RWPE2 (cell line): Measurements from ENCODE around the gene GNG11.
A peak's percentile ranks its signal among the peaks of the same experiment; 100 is the strongest.

Experiments used
- ATAC-seq: fragments of 200-7000 bp; cut with Tn5 transposase; 3 replicates; pipeline ENCODE4 v1.9.1; 2021; ENCODE audit warnings: low read depth
- DNase-seq: peaks from one replicate; pipeline ENCODE4 v3.0.0-alpha.2; 2020; ENCODE audit warnings: low spot score
- H3K27ac ChIP-seq: fragments of 450-650 bp; 2 replicates; pipeline ENCODE4 v1.5.1; 2017; ENCODE audit warnings: mild to moderate bottlenecking; ENCODE audit not compliant: poor library complexity, severe bottlenecking
- H3K27me3 ChIP-seq: fragments of 250-450 bp; sonication (Bioruptor Pico); 2 replicates; pipeline ENCODE4 v1.5.1; 2021; ENCODE audit warnings: mild to moderate bottlenecking, moderate library complexity; ENCODE audit not compliant: insufficient read depth, poor library complexity, severe bottlenecking
- H3K36me3 ChIP-seq: fragments of 250-450 bp; sonication (Bioruptor Pico); 2 replicates; pipeline ENCODE4 v1.5.1; 2020; ENCODE audit warnings: low read depth, mild to moderate bottlenecking, moderate library complexity
- H3K4me1 ChIP-seq: fragments of 250-450 bp; sonication (Bioruptor Pico); 2 replicates; pipeline ENCODE4 v1.5.1; 2021; ENCODE audit warnings: mild to moderate bottlenecking, moderate library complexity; ENCODE audit not compliant: insufficient read depth, poor library complexity, severe bottlenecking
- H3K4me3 ChIP-seq: fragments of 250-450 bp; sonication (Bioruptor Pico); 2 replicates; pipeline ENCODE4 v1.5.1; 2021; ENCODE audit warnings: mild to moderate bottlenecking, moderate library complexity; ENCODE audit not compliant: severe bottlenecking
- H3K9me3 ChIP-seq: fragments of 250-450 bp; sonication (Bioruptor Pico); 2 replicates; pipeline ENCODE4 v1.5.1; 2021; ENCODE audit warnings: mild to moderate bottlenecking, moderate library complexity; ENCODE audit not compliant: severe bottlenecking
- CTCF ChIP-seq: fragments of 450-650 bp; IDR thresholded peaks from one replicate; pipeline ENCODE4 v1.5.1; 2017; ENCODE audit warnings: mild to moderate bottlenecking, moderate library complexity; ENCODE audit not compliant: poor library complexity, severe bottlenecking

GNG11 gene

GRCh38 chr7:93957767-93958166 is 36.2 kb downstream of the GNG11 start:
- no peak for TF ChIP-seq CTCF
- ATAC-seq, result no peak
- no peak for DNase-seq

GRCh38 chr7:93958216-93958615 is 36.7 kb downstream of the GNG11 start:
- no peak overlapping the region for H3K27ac ChIP-seq
- peak; percentile 61; the same call in 2 of the 3 replicates for ATAC-seq
- no peak for TF ChIP-seq CTCF
- H3K36me3 ChIP-seq, result no peaks in the 10 kb centered on the region
- H3K4me1 ChIP-seq, result peaks cover 8% of the 10 kb centered on the region
- DNase-seq, result no peak
- H3K9me3 ChIP-seq, result peaks cover 1% of the 10 kb centered on the region
- no peaks in the 10 kb centered on the region for H3K27me3 ChIP-seq
- H3K4me3 ChIP-seq, result no peak overlapping the region

More at GRCh38 chr7:93957767-93958166, 36.2 kb downstream of the GNG11 start:
- no peaks in the 10 kb centered on the region for H3K36me3 ChIP-seq
- no peak overlapping the region for H3K27ac ChIP-seq
- no peak overlapping the region for H3K4me3 ChIP-seq
- H3K9me3 ChIP-seq, result peaks cover 1% of the 10 kb centered on the region
- H3K27me3 ChIP-seq, result no peaks in the 10 kb centered on the region
- H3K4me1 ChIP-seq, result peaks cover 8% of the 10 kb centered on the region

- ATAC-seq, result no peak
- no peak overlapping the region for H3K27ac ChIP-seq
- TF ChIP-seq CTCF, result no peak
Measured at GRCh38 chr7:93958651-93959050, 37.1 kb downstream of the GNG11 start.

GRCh38 chr7:93960986-93961385 is 39.5 kb downstream of the GNG11 start:
- DNase-seq, result no peak
- peaks cover 8% of the 10 kb centered on the region for H3K4me1 ChIP-seq
- H3K27ac ChIP-seq, result no peak overlapping the region
- H3K4me3 ChIP-seq, result no peak overlapping the region
- ATAC-seq, result no peak
- H3K9me3 ChIP-seq, result peaks cover 1% of the 10 kb centered on the region
- TF ChIP-seq CTCF, result no peak
- H3K36me3 ChIP-seq, result no peaks in the 10 kb centered on the region
- no peaks in the 10 kb centered on the region for H3K27me3 ChIP-seq

More at GRCh38 chr7:93958651-93959050, 37.1 kb downstream of the GNG11 start:
- H3K4me3 ChIP-seq, result no peak overlapping the region
- H3K27me3 ChIP-seq, result no peaks in the 10 kb centered on the region
- no peaks in the 10 kb centered on the region for H3K36me3 ChIP-seq
- H3K9me3 ChIP-seq, result peaks cover 1% of the 10 kb centered on the region
- H3K4me1 ChIP-seq, result peaks cover 8% of the 10 kb centered on the region
- DNase-seq, result no peak

GRCh38 chr7:93964262-93964661 is 42.7 kb downstream of the GNG11 start:
- ATAC-seq, result no peak
- H3K27me3 ChIP-seq, result no peaks in the 10 kb centered on the region
- no peak overlapping the region for H3K27ac ChIP-seq

More at GRCh38 chr7:93964262-93964661, 42.7 kb downstream of the GNG11 start:
- no peak for TF ChIP-seq CTCF
- H3K4me3 ChIP-seq, result no peak overlapping the region
- H3K9me3 ChIP-seq, result peaks cover 1% of the 10 kb centered on the region
- DNase-seq, result no peak
- H3K4me1 ChIP-seq, result no peaks in the 10 kb centered on the region
- H3K36me3 ChIP-seq, result no peaks in the 10 kb centered on the region
